ENCODE measurements around the gene WDR54. TPM values are rescaled to one million over a fixed set of nuclear protein-coding genes. Genes with fewer than 3 reads are reported as not detected.

Gene WDR54
- polyA plus RNA-seq, 3 donors = 7.1 to 11.7 (median 7.9) TPM

DNA sequence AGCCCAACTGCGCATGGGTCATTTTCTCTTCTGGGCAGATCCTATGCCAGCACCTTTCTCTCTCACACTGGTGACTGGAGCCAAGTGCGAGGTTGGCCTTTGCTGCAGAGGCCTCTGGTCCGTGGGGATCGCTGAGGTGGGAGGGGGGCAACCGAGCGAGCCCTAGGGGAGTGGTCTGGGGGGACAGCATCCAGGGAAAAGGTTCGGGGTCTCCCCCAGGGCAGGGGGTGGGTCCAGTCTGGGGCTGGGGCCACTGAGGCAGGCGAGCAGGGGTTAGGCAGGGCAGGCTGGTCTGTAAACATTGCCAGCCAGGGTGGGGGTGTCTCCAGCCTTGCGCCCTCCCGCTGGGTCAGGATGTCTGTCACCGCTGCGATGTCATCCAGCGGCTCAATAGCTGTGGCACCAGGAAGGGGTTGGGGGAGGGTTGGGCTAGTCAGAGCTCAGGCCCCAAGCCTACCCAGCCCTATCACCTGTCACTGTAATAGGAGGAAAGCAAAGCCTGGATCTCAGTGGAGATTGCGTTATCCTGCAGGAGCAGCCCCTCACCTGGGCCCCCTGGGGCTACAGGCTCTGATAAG, 4.7 kb downstream of the WDR54 start:
- peaks cover 7 to 12% of the 10 kb centered on the region in 2 donors for H3K4me1 ChIP-seq (ENCODE audit: control insufficient read depth in 1 of 2, insufficient read depth in 2 of 2, low read length in 2 of 2)
- 96% methylated on average over 8 of the region's 14 CpGs for WGBS (ENCODE audit: insufficient coverage)
- no peak overlapping the region for H3K4me3 ChIP-seq (replicated peaks in 1 of 3; ENCODE audit: low read depth in 2 of 3, low read length in 3 of 3)
- no peak for DNase-seq
- Mint-ChIP-seq H3K27me3 (ENCODE audit: low read depth in 3 of 3) (peaks cover 1 to 8% (median 5%) of the 10 kb centered on the region in 3 donors), H3K9me3 (no peaks in the 10 kb centered on the region), H3K36me3 (peaks cover 0 to 3% of the 10 kb centered on the region in 2 donors), H3K27ac (no peak overlapping the region), H3K4me3 (no peak overlapping the region), H3K4me1 (peaks cover 10% of the 10 kb centered on the region)
- no peaks in the 10 kb centered on the region for H4K20me1 ChIP-seq (ENCODE audit: insufficient read depth, low read length)
- no peaks in the 10 kb centered on the region for H3K79me2 ChIP-seq (ENCODE audit: insufficient read depth, low read length)
- H3K9me3 ChIP-seq (replicated peaks in 1 of 2; ENCODE audit: control insufficient read depth in 1 of 2, insufficient read depth in 1 of 2, low read length in 2 of 2) = no peaks in the 10 kb centered on the region
- intact Hi-C loops (cut with micrococcal nuclease) = no loop called here
- H3K4me2 ChIP-seq (replicated peaks; ENCODE audit: extremely low read depth, low read length, poor library complexity, severe bottlenecking) = no peak overlapping the region
- H3K36me3 ChIP-seq (replicated peaks in 1 of 2; ENCODE audit: control insufficient read depth in 1 of 2, insufficient read depth in 2 of 2, low read length in 2 of 2) = no peaks in the 10 kb centered on the region
- TF ChIP-seq, protein P1, sequence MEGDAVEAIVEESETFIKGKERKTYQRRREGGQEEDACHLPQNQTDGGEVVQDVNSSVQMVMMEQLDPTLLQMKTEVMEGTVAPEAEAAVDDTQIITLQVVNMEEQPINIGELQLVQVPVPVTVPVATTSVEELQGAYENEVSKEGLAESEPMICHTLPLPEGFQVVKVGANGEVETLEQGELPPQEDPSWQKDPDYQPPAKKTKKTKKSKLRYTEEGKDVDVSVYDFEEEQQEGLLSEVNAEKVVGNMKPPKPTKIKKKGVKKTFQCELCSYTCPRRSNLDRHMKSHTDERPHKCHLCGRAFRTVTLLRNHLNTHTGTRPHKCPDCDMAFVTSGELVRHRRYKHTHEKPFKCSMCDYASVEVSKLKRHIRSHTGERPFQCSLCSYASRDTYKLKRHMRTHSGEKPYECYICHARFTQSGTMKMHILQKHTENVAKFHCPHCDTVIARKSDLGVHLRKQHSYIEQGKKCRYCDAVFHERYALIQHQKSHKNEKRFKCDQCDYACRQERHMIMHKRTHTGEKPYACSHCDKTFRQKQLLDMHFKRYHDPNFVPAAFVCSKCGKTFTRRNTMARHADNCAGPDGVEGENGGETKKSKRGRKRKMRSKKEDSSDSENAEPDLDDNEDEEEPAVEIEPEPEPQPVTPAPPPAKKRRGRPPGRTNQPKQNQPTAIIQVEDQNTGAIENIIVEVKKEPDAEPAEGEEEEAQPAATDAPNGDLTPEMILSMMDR (IDR thresholded peaks at IDR 0.05) = no peak
- no peak overlapping the region for H3K27ac ChIP-seq (ENCODE audit: low read depth in 1 of 2, low read length in 2 of 2)
- no peak overlapping the region for H3K9ac ChIP-seq (ENCODE audit: insufficient read depth, low read length, poor library complexity, severe bottlenecking)
- H2AFZ ChIP-seq (ENCODE audit: insufficient read depth, low read depth, low read length, poor library complexity, severe bottlenecking) = no peak overlapping the region
- no peaks in the 10 kb centered on the region for H3K27me3 ChIP-seq (ENCODE audit: control insufficient read depth in 2 of 2, insufficient read depth in 2 of 2, low read length in 2 of 2)

DNA sequence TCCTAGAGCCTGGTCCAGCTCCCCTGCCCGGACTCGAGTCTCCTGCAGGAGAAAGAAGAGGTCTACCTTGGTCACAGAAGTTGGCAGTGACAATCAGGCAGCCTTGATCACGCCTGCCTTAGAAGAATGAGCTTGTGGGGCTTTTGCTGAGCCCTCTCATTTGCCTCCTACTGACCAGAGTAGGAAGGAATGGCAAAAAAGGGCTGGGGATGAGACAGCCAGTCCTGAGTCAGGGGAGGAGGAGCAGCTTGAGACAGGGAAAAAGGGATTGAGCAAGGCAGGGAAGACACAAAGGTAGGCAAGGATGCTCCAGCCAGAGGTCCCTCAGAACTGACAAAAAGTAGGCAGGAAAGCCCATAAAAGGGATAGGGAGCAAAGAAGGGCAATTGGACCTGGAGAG, 6.0 kb downstream of the WDR54 start:
- H3K4me1 ChIP-seq (ENCODE audit: control insufficient read depth in 1 of 2, insufficient read depth in 2 of 2, low read length in 2 of 2) = no peaks in the 10 kb centered on the region
- H2AFZ ChIP-seq (ENCODE audit: insufficient read depth, low read depth, low read length, poor library complexity, severe bottlenecking) = no peak overlapping the region
- 100% methylated on average over 1 of the region's 3 CpGs for WGBS (ENCODE audit: insufficient coverage)
- Mint-ChIP-seq H3K27me3 (ENCODE audit: low read depth in 3 of 3) (peaks cover 0 to 8% (median 2%) of the 10 kb centered on the region in 3 donors), H3K36me3 (peaks cover 0 to 3% of the 10 kb centered on the region in 2 donors), H3K27ac (peak overlapping the region in 1 of 7 donors; percentile 17), H3K4me3 (no peak overlapping the region), H3K9me3 (no peaks in the 10 kb centered on the region), H3K4me1 (peaks cover 2% of the 10 kb centered on the region)
- H3K9me3 ChIP-seq (replicated peaks in 1 of 2; ENCODE audit: control insufficient read depth in 1 of 2, insufficient read depth in 1 of 2, low read length in 2 of 2) = no peaks in the 10 kb centered on the region
- H3K4me2 ChIP-seq (replicated peaks; ENCODE audit: extremely low read depth, low read length, poor library complexity, severe bottlenecking) = no peak overlapping the region
- no peak overlapping the region for H3K9ac ChIP-seq (ENCODE audit: insufficient read depth, low read length, poor library complexity, severe bottlenecking)
- TF ChIP-seq, protein P1 (IDR thresholded peaks at IDR 0.05) = no peak
- no peak overlapping the region for H3K4me3 ChIP-seq (replicated peaks in 1 of 3; ENCODE audit: low read depth in 2 of 3, low read length in 3 of 3)
- no peaks in the 10 kb centered on the region for H4K20me1 ChIP-seq (ENCODE audit: insufficient read depth, low read length)
- intact Hi-C loops (cut with micrococcal nuclease) = no loop called here
- H3K27me3 ChIP-seq (ENCODE audit: control insufficient read depth in 2 of 2, insufficient read depth in 2 of 2, low read length in 2 of 2) = no peaks in the 10 kb centered on the region
- H3K27ac ChIP-seq (ENCODE audit: low read depth in 1 of 2, low read length in 2 of 2) = no peak overlapping the region
- H3K79me2 ChIP-seq (ENCODE audit: insufficient read depth, low read length) = no peaks in the 10 kb centered on the region
- no peak for DNase-seq
- no peaks in the 10 kb centered on the region for H3K36me3 ChIP-seq (replicated peaks in 1 of 2; ENCODE audit: control insufficient read depth in 1 of 2, insufficient read depth in 2 of 2, low read length in 2 of 2)

Data from CD14-positive monocyte (primary cell).